Measurements from ENCODE around the gene COA1.

COA1 gene

DNA sequence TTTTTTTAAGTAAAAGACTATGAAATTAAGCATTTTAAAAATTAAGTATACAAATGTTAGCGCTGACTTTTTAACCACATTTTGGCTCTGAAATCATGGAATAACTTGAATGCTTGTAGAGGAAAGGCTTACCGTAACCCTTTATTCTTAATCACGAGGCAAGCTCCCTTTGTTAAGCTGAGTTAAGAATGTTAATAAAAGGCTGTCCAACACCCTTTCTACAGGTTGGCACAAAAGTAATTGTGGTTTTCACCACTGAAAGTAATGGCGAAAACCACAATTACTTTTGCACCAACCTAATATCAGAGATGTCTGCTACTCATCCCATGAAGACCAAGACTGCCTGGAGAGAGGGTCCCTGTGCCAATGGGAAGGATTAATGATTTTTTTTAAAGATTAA, 75.9 kb downstream of the COA1 start:
- no peak for DNase-seq (ENCODE audit: low read depth)

DNA sequence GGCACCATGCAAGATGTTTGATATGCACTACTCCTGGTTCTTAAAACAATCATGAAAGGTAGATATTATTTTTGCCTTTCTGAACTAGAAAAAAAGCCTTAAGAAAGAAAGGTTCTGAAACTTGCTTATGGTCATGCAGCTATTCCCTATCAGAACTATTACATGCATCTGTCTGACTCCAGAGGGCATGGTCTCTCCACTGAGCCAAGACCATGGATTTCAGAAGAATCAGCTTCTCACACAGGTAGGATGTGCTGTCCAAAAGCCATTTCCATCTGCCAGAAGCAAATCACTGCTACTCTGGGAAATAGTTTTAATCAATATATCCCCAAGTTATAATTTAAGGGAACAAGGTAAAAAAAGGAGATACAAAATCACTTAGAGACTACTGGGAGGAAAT, 77.0 kb downstream of the COA1 start:
- no peak for DNase-seq (ENCODE audit: low read depth)

DNA sequence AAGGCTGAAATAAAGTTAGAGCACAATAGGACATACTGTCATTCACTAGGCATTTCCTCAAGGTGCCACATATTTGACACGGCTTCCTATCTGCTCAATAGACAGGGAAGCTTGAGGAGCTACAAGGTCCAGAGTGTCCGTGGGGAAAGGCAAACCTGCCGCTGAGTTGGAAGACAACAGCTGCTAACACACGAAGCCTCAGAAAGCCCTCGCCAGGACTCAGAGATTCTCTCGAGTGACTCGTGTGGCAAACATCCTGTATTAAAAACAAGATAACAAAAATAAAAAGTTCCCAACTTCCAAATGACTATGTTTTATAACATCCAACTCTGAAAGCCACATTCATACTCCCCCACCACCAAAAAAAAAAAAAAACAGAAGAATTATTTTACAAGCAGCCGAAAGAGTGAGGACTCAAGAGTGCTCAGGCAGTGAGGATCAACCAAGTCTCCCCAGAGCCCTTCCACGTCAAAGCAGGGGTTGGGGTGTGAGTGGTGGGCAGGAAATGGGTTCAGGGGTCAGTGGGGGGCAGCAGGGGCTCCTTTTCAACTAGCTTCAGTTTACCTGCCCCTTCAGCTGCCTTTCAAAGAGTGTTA, 78.8 kb downstream of the COA1 start:
- DNase-seq (ENCODE audit: low read depth) = no peak

DNA sequence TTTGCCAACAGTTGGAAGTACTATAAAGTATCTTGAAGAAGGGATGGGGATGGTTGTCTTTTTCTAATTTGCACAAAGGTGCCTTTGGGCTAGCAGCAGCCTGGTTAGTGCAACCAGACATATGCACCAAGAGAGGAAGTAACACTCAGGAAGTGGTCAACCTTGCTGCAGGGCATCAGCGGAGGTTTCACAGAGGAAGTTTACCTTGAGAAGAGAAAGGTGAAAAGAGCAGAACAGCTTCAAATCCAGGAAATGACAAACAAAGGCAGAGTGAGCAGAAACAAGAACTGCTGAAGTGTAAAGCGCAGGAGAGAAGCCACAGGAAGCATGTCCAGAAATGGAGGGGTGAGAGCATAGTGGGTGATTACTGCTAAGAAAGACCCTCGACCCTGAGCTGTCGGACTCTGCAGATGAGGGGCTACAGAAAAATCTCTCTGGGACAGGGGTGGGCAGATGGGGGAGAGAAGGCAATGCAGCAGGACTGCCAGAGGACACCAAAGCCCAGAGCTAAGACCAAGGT, 79.5 kb downstream of the COA1 start:
- peak; percentile 47 for DNase-seq (ENCODE audit: low read depth)

DNA sequence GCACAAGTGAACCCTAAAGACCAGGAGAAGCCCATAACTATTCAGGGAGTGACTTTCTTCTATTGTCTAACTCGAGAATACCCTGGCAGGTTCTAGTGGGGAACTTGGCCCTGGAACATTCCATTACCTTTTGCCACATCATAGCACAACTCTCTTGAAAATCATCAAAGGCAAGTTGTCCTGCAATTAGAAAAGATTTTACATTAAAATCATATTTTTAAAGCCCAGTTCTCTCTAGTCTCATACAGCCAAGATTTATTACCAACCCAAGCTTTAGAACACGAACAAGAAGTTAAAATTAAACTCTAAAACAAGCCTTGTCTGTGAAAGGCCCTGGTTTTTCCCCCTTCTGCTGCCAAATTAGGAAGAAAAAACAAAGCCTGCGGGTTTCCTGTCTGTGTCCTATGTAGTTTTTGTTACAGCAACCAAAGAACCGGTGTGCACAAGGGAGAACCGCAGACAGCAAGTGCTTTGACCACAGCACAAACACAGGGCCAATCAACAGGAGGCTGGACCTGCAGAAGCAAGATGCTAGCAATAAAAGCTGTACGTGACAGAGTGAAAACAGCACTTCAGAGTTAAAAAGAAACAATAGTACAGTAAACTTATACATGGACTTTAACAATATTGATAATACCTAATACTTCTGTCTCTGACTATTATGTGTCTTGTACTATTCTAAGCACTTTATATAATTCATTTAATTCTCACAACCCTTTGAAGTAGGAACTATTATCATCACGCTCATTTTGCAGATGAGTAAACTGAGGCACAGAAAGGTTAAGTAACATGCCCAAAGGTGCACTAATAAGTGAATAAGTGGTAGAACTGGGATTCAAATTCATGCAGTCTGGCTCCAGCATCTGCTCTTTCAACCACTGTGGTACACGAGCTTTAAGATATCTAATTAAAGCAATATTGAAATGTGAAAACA, 80.6 kb downstream of the COA1 start:
- peak; percentile 50 for DNase-seq (ENCODE audit: low read depth)

DNA sequence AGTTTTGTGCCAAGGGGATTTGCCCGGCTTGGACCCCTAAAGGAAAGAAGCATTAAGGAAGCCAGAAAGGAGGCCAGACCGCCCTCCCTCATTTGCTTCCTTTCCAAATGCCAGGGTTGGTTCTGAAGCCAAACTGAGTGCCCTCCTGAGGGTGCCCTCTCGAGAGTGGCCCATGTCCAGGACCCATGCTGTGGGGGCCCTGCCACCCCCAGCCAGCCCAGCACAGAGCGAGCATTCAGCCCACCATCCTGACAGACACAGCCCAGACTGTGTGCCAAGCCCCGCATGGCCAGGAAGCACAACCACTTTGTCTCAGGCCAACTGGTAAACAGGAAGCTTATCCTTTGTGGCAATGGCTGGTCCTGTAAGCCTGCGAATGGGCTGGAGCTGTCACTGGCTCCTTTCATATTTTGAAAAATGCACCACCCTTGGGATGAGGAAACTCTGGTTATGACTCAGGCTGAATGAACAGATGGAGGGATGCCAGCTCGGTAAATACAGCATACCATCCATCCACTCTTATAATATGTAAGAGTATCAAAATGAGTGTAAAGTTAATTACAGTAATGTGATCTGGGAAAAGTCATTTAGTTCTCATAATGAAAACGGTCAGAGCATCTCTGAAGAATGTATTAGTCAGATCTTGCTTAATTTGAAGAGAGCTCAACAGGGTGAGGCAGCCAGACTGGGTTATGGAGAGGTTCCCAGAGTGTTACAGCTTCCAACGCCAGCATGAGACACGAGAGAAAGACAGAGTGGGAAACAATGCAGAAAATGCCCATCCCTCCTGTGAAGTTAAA, 81.5 kb downstream of the COA1 start:
- no peak for DNase-seq (ENCODE audit: low read depth)

DNA sequence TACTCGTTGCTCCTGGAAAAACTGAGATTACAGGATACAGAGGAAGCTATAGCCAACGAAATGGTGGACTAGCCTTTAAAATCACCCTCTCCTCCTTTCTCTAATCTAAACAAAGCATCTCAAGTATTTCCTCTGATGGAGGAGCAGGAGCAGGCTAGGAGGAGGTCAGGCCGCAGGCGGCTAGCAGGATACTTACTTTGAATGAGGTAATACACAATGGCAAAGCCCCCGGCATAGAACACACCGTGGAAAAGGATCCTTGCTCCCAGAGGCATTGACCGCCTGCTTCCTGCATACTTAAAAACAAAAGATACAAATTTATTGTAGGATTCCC, 82.0 kb downstream of the COA1 start:
- no peak for DNase-seq (ENCODE audit: low read depth)

DNA sequence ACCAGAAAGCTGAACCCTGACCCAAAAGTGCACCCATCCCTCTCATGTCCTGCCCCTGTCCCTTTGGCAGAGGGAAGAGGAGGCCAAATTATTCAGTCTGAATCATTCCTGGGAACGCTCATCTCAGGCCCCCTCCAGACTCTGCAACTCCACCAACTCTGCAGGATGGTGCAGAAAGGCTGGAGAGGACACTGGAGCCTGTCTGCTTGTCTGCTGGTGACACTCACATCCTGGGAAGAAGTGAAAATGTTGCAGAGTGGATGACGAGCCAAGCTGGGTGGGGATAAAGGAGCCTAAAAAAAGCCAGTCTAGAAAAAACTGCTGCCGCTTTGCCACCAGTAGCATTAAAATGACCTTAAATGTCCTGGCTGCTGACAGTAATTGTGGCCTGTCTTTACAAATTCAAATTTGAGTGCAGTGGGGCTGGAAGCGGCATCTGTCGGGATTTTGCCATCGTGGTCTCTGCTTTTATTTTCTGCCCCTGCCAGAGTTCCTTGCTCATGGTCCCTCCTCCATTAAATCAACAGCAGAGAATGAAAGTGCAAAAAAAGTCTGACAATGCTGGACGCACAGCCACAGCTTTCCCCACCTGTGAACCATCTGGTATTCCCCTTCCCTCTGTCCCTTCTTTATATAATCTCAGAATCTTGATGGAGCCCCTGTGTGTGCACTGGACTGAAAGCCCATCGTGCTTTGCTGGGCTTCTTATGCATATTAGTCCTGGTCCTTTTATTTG, 82.6 kb downstream of the COA1 start:
- DNase-seq (ENCODE audit: low read depth) = no peak

DNA sequence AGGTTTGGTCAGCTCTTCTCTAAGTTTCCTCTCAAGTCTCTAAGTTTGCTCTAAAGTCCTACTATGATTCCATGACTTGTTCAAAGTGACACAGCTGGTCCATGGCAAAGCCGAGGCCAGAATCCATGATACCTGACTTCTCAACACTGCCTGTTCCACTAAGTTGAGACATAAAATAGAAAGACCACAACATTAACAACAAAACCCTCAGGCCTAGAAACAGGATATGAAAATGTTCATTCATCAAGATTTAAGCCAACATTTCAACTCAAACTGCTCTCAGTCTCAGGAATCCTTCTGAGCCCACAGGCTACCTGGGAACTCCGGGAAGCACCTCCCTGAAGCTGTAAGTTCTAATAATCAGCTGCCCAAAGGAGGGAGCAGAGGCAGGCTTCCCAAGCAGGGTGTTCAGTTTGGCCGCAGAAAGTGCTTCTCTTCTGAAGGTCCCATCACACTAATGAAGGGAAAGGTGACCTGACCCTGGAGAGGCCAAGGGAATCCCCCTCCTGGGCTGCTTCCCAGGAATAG, 83.6 kb downstream of the COA1 start:
- DNase-seq (ENCODE audit: low read depth) = no peak

DNA sequence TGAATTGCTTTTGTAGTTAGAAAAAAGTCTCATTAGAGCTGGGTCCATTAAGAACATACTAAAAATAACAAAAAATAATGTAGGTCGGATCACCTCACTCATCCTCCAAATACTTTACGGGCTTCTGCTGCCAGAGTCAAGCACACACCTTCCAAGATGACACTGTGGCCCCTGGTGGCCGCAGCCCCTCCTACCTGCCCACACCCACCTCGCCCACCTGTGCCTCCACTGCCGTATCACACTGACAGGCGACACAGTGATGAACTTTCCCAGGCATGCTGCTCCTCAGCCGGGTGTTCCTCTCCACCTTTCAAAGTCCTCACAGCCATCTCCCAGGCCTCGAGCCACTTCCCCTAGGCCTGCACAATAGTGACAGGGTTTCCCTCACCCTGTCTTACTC, 85.5 kb downstream of the COA1 start:
- no peak for DNase-seq (ENCODE audit: low read depth)

DNA sequence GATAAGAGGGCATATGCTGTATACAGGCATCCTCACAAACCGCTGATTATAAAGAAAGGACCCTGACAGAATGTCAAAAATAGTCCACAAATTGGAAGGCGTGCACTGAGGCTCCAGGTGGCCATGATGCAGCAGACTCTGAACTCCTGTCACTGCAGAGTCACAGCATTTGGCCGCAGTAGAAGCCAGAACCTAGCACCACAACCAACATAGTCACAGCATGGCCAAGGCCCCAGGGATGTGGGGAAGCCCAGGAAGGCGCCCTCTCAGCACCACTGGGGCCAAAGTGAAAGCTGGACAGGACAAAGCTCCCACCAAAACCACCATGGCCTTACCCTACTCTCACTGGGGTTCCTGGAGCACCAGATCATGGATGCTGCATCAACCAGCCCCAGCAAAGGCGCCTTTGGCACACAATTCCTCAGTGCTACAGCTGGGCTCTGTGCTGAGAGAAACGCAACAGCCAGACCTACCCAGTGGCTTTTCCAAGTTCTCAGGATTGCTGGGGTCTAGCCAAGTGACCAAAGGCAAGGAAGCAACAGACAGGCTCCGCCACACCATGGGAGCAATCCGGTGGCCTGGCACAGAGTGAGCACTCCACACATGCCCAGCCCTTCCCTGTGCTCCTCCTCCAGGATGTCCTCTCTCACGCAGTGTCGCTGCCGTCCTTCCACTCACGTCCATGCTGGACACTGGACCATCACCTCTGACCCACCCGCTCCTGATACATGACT, 86.3 kb downstream of the COA1 start:
- no peak for DNase-seq (ENCODE audit: low read depth)

DNA sequence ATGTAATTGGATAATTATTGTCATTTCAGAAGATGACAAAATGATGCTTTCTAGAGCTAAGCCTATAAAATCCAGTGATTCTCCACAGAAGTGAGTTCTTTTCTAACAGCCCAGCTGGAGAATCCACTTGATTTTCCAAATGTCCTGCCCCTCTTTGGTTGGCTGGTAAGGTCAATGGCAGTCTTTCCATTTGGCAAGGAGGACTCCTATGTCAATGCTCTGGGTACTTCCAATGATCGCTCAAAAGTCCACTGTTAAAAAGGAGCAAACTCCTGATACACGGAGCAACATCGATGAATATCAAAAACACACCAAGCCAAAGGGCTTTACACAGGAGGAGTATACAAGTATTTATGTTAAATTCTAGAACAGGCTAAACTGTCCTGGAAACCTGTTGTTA, 88.6 kb downstream of the COA1 start:
- DNase-seq (ENCODE audit: low read depth) = no peak

DNA sequence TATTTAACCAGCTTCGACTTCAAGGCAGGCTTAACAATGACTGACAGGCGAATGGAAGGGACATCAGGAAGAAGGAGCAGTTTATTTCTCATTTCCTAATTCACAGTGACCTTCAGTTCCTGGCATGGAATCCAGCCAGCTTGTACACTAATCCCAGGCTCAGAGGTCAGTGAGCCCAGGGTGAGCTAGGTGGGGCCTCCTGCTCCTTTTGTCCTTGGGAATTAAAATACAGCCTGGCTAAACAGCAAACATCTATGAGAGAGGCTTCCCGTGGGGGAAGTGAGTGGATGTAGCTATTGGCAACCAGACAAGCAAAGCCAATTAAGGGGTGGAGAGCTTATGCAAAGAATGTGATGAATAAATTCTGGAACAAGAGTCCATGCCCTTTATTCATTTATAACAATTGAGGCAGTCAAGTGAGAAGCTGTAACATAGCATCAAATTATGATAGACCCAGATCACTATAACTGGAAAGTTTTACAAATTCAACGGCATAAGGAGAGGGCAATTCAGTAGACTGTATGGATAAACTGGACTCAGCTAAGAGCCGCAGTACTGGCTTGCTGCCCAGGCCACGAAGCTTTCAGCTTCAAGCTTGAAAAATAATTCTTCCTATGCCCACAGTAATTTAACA, 89.3 kb downstream of the COA1 start:
- no peak for DNase-seq (ENCODE audit: low read depth)

DNA sequence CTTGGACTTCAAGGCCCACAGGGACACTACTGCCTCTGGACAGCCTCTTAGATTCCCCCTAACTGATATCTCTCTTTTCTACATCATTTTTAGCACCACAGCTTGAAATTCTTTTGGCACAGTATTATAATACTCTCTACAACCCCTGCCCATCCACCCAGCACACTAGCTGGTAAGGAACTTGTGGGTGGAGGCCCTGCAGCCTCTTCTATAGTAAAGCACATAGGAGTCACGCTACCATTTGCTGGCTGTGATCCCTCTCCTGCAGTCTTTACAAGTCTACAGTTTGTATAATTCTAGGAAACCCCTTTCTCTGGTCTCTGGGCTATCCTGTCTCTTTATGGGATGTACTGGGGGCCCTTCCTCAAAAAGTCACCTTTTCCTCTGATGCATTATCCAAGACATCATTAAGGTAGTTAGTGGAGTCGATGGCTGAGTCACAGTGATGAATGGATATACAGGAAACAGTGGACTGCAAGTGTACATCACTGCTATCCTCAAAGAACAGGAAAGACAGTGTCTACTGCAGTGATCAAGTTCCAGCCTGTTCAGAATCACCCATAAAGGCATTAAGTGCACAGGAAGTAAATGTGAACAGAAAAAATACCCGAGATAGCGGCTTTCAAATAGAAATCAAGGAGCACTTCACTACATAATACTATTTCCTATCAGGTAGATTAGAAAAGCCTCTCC, 92.1 kb downstream of the COA1 start:
- no peak for DNase-seq (ENCODE audit: low read depth)

DNA sequence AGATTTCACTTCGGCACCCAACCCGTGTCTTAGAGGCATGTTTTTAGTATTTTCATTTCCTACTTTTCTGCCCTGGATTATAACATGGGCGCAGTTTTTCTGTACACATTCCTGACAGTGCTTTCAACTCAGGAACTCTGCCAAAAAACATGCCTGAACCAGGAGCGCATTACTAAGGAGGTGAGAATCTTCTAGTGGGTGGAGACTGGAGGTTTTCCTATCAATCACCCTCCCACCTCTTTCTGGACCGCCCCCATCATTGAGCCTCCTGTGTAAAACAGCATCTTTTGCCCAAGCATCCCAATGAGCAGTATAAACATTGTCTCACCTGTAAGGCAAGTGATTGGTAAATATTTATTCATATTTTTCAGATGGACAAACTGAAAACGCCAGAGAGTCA, 93.2 kb downstream of the COA1 start:
- no peak for DNase-seq (ENCODE audit: low read depth)

DNA sequence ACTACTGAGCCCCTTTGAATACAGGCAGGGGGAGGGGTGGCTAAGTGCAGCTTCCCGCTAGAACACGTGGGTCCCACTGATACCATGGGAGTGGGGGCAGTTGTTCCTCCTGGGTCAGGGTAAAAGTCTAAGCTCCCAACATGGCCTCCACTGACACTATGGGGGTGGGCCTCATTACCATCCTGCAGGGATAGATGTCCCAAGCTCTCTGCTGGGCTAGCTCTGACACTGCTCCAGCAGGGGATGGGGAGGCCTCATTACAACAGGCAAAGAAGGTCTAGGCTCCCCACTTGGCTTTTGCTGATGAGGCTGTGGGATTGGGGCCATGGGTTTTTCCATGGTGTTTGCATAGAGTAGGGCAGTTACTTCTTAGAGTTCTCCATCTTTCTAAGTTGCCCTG, 94.9 kb downstream of the COA1 start:
- no peak for DNase-seq (ENCODE audit: low read depth)

DNA sequence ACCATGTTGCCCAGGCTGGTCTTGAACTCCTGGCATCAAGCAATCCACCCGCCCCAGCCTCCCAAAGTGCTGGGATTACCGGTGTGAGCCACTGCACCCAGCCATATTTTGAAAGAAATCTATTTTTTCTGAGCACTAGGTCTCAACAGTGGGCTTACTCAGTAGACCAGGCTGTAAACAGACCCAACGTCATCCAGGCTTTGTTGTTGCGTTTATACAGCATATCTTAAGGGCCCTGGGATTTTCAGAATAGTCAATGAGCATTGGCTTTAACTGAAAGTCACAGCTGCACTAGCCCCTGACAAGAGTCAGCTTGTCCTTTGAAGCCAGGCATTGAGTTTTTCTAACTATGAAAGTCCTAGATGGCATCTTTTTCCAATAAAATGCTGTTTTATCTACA, 96.6 kb downstream of the COA1 start:
- no peak for DNase-seq (ENCODE audit: low read depth)

DNA sequence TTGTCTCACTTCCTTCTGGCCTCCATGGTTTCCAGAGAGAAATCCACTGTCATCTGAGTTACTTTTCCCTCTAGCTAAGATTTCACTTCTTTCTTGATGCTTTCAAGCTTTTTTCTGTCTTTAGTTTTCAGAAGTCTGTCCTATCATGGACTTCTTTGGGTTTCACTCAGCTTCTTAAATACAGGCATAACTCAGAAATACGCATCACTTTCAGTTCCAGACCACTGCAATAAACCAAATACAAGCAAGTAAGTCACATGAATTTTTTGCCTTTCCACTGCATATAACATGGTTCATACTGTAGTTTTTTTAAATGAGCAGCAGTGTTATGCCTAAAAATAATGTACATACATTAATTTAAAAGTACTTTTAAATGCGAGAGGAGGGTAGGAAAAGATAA, 97.8 kb downstream of the COA1 start:
- no peak for DNase-seq (ENCODE audit: low read depth)

DNA sequence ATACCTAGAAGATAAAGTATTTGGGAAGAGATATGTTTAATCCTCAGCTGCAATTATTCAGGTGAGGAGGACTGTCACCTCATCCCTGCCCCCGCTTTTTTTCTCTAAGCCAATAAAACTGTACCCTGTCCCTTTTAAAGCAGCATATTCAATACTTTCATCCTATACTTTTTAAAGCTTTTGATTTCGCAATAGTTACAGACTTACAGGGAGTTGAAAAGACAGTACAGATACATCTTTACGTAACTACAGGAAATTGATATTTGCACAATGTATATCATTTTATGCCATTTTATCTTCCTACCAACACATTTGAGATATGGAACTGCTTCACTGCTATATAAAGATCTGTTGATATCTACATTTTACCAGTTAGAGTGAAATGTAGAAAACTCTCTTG, 98.8 kb downstream of the COA1 start:
- DNase-seq (ENCODE audit: low read depth) = no peak

DNA sequence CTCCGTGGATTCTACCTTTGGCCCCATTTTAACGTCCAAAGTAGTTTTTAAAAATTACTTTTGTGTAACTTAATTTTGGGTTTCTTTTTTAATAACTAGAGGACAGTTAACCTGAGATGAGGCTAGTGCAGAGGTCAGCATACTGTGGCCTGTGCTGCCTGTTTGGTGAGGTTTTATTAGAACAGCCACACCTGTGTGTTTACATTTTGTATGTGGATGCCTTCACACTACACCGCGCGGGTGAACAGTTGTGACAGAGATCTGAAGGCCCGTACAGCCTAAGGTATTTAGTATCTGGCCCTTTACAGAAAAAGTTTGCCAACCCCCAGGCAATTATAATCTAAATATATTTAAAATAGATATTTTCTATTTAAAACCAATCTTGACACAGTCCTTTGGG, 99.5 kb downstream of the COA1 start:
- DNase-seq (ENCODE audit: low read depth) = no peak
